Stimulated activated naive CD8-positive, alpha-beta T cell treated with anti-CD3 and anti-CD28 coated beads, Interleukin-15, Interleukin-2, amounts not matched to agents 100 ng/mL and 50 ng/mL, for 24 hours (primary cell): ENCODE measurements around the gene RBM38.
"Not testable (repeated sequence)": the region's sequence is repeated elsewhere in the genome, so short reads cannot be mapped to it uniquely, and the experiment has no call there.

ENCODE experiments used
- H3K27ac Mint-ChIP-seq: one replicate; pipeline ENCODE4 v1.8.0; 2021; ENCODE audit warnings: mild to moderate bottlenecking, mixed read lengths
- H3K27me3 Mint-ChIP-seq: one replicate; pipeline ENCODE4 v1.8.0; 2021; ENCODE audit warnings: mixed read lengths
- H3K36me3 Mint-ChIP-seq: one replicate; pipeline ENCODE4 v1.8.0; 2021; ENCODE audit warnings: low read depth, mixed read lengths
- H3K4me1 Mint-ChIP-seq: one replicate; pipeline ENCODE4 v1.8.0; 2021; ENCODE audit warnings: low read depth, mixed read lengths
- H3K4me3 Mint-ChIP-seq: one replicate; pipeline ENCODE4 v1.8.0; 2021; ENCODE audit warnings: mild to moderate bottlenecking, mixed read lengths
- H3K9me3 Mint-ChIP-seq: one replicate; pipeline ENCODE4 v1.8.0; 2021; ENCODE audit warnings: mixed read lengths

RBM38 gene

GRCh38 chr20:57410924-57411323 lies 19.7 kb downstream of the RBM38 start:
- H3K36me3 Mint-ChIP-seq, result peaks cover 14% of the 10 kb centered on the region
- peaks cover 5% of the 10 kb centered on the region for H3K4me1 Mint-ChIP-seq
- no peaks in the 10 kb centered on the region for H3K9me3 Mint-ChIP-seq
- no peak overlapping the region for H3K4me3 Mint-ChIP-seq
- no peak overlapping the region for H3K27ac Mint-ChIP-seq
- H3K27me3 Mint-ChIP-seq, result no peaks in the 10 kb centered on the region

- Mint-ChIP-seq H3K9me3 (no peaks in the 10 kb centered on the region), H3K4me1 (peaks cover 5% of the 10 kb centered on the region), H3K4me3 (no peak overlapping the region), H3K36me3 (peaks cover 14% of the 10 kb centered on the region), H3K27ac (no peak overlapping the region), H3K27me3 (no peaks in the 10 kb centered on the region)
Measured at GRCh38 chr20:57411406-57412283, 20.4 kb downstream of the RBM38 start.

- no peaks in the 10 kb centered on the region for H3K27me3 Mint-ChIP-seq
- H3K4me1 Mint-ChIP-seq, result peaks cover 5% of the 10 kb centered on the region
- no peak overlapping the region for H3K27ac Mint-ChIP-seq
- H3K4me3 Mint-ChIP-seq, result no peak overlapping the region
- peaks cover 12% of the 10 kb centered on the region for H3K36me3 Mint-ChIP-seq
- H3K9me3 Mint-ChIP-seq, result no peaks in the 10 kb centered on the region
Measured at GRCh38 chr20:57412347-57413029, 21.3 kb downstream of the RBM38 start.

- Mint-ChIP-seq H3K4me1 (peaks cover 5% of the 10 kb centered on the region), H3K27ac (no peak overlapping the region)
Measured at GRCh38 chr20:57413986-57414385, 22.8 kb downstream of the RBM38 start.

GRCh38 chr20:57414867-57415592 lies 23.8 kb downstream of the RBM38 start:
- Mint-ChIP-seq H3K36me3 (no peaks in the 10 kb centered on the region), H3K27ac (no peak overlapping the region), H3K27me3 (no peaks in the 10 kb centered on the region), H3K9me3 (no peaks in the 10 kb centered on the region), H3K4me3 (no peak overlapping the region), H3K4me1 (peaks cover 5% of the 10 kb centered on the region)

More at GRCh38 chr20:57413986-57414385, 22.8 kb downstream of the RBM38 start:
- no peak overlapping the region for H3K4me3 Mint-ChIP-seq
- H3K36me3 Mint-ChIP-seq, result no peaks in the 10 kb centered on the region
- H3K9me3 Mint-ChIP-seq, result no peaks in the 10 kb centered on the region
- H3K27me3 Mint-ChIP-seq, result no peaks in the 10 kb centered on the region

- H3K27ac Mint-ChIP-seq, result no peak overlapping the region
- H3K4me3 Mint-ChIP-seq, result no peak overlapping the region
- H3K9me3 Mint-ChIP-seq, result no peaks in the 10 kb centered on the region
- H3K36me3 Mint-ChIP-seq, result no peaks in the 10 kb centered on the region
- peaks cover 5% of the 10 kb centered on the region for H3K4me1 Mint-ChIP-seq
- no peaks in the 10 kb centered on the region for H3K27me3 Mint-ChIP-seq
Measured at GRCh38 chr20:57415771-57416170, 24.6 kb downstream of the RBM38 start.

GRCh38 chr20:57416296-57417022 lies 25.3 kb downstream of the RBM38 start:
- Mint-ChIP-seq H3K27me3 (no peaks in the 10 kb centered on the region), H3K4me3 (no peak overlapping the region), H3K4me1 (no peaks in the 10 kb centered on the region), H3K27ac (no peak overlapping the region), H3K36me3 (no peaks in the 10 kb centered on the region), H3K9me3 (no peaks in the 10 kb centered on the region)

GRCh38 chr20:57417051-57417689 lies 26.0 kb downstream of the RBM38 start:
- no peaks in the 10 kb centered on the region for H3K27me3 Mint-ChIP-seq
- H3K4me1 Mint-ChIP-seq, result no peaks in the 10 kb centered on the region
- no peak overlapping the region for H3K27ac Mint-ChIP-seq
- no peaks in the 10 kb centered on the region for H3K9me3 Mint-ChIP-seq
- no peak overlapping the region for H3K4me3 Mint-ChIP-seq
- H3K36me3 Mint-ChIP-seq, result no peaks in the 10 kb centered on the region

GRCh38 chr20:57417830-57418780 lies 26.9 kb downstream of the RBM38 start:
- Mint-ChIP-seq H3K4me1 (no peaks in the 10 kb centered on the region), H3K4me3 (no peak overlapping the region), H3K27me3 (no peaks in the 10 kb centered on the region)

GRCh38 chr20:57419479-57419878 lies 28.3 kb downstream of the RBM38 start:
- not testable (repeated sequence) for H3K27me3 Mint-ChIP-seq, H3K36me3 Mint-ChIP-seq, H3K9me3 Mint-ChIP-seq, H3K4me1 Mint-ChIP-seq, H3K27ac Mint-ChIP-seq, H3K4me3 Mint-ChIP-seq

More at GRCh38 chr20:57417830-57418780, 26.9 kb downstream of the RBM38 start:
- H3K9me3 Mint-ChIP-seq, result no peaks in the 10 kb centered on the region
- no peaks in the 10 kb centered on the region for H3K36me3 Mint-ChIP-seq
- no peak overlapping the region for H3K27ac Mint-ChIP-seq

GRCh38 chr20:57420571-57421252 lies 29.5 kb downstream of the RBM38 start:
- H3K4me1 Mint-ChIP-seq, result peaks cover 17% of the 10 kb centered on the region
- no peaks in the 10 kb centered on the region for H3K27me3 Mint-ChIP-seq
- no peak overlapping the region for H3K4me3 Mint-ChIP-seq
- H3K36me3 Mint-ChIP-seq, result no peaks in the 10 kb centered on the region
- H3K9me3 Mint-ChIP-seq, result no peaks in the 10 kb centered on the region
- no peak overlapping the region for H3K27ac Mint-ChIP-seq

GRCh38 chr20:57421253-57422220 lies 30.3 kb downstream of the RBM38 start:
- Mint-ChIP-seq H3K4me1 (peaks cover 25% of the 10 kb centered on the region), H3K27ac (peak overlapping the region; percentile 36), H3K4me3 (no peak overlapping the region), H3K9me3 (no peaks in the 10 kb centered on the region), H3K36me3 (no peaks in the 10 kb centered on the region), H3K27me3 (no peaks in the 10 kb centered on the region)
